A549 treated with AZD2906 at 1 μM for 4 hours (cell line): ENCODE data around the gene DNAJB4. TPM values are rescaled to one million over a fixed set of nuclear protein-coding genes. Genes with fewer than 3 reads are reported as not detected.

ENCODE experiments used
- total RNA-seq: library from RNA; stranded (reverse); fragments of 200-300 nt; extraction: Qiagen RNA extraction; gene quantifications from 5 replicates; pipeline ENCODE4 v1.2.3, GENCODE V29; 2022

Gene DNAJB4
- 28.0 to 49.6 TPM (median 32.5 TPM) in 5 replicates for total RNA-seq

DNA sequence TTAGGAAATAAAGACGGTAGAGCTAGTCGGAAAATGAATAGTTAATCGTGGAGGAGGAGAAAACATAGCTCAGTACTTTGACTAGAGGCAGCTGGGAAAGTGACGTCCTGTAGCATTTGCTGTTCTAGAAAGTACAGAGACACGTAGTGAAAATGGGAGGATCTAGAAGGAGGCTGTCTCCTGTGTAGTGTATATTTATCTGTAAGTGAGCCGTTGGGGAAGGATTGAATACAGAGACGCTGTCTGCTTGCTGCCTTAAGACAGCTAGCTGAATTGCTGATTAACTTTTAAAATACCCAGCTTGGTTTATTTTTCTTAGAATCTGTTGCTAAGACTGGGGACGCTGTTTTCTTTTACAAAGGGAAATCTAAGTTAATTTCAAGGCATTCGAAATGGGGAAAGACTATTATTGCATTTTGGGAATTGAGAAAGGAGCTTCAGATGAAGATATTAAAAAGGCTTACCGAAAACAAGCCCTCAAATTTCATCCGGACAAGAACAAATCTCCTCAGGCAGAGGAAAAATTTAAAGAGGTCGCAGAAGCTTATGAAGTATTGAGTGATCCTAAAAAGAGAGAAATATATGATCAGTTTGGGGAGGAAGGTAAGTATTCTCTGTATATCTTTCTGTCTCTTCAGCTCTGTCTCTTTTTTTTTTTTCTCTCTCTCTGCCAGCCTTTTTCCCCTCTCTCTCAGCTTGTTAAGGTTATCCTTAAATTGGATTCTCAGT is at the start of gene DNAJB4:
TSS of gene DNAJB4 (plus strand) at position 221 of the 729 bp plus-strand sequence. CDS start at position 393, 172 bp downstream.

DNA sequence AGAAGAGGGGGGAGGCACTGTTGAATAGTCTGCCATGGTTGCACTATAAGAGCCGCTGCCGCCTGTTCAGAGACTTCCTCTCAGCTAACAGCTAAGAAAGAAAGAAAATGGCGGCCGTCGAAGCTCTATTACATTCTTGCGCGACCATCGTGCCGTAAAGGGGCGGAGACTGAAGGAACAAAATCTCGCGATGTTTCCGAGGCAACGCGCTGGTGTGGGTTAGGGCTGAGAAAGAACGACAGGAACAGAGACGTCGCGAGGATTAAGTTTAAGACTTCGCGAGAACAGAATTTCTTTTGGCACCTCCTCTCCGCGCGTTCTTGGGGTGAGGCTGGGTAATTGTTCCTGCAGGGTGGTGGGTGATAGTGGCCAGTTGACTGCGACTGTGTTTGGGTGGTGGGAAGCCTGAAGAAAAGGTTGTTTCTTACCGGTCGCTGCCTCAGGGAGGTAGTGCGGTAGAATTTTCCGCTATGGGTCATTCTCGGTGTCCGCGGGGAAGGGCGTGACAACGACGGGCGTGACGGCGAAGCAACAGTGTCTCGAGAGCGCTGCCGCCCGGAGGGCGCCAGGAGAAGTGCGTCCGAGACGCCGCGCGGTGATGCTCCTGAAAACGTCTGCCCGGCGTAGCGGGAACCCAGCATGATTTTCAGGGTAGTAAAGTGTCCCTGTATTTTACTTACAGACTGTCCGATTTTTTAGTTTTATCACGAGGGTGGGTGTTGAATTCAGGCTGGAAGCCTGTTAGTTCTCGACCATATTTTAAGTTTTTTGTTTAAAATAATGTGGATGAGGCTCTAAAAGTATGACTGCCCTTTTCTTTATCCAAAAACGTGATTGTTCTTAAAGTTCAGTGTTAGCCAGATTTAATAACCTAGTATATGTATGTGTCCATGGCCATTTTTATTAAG is 25.5 kb upstream of the DNAJB4 start, which contains the start of gene FUBP1:
TSS of gene FUBP1 (minus strand) at position 104 of the 908 bp plus-strand sequence. CDS start at position 36, 68 bp downstream.

DNA sequence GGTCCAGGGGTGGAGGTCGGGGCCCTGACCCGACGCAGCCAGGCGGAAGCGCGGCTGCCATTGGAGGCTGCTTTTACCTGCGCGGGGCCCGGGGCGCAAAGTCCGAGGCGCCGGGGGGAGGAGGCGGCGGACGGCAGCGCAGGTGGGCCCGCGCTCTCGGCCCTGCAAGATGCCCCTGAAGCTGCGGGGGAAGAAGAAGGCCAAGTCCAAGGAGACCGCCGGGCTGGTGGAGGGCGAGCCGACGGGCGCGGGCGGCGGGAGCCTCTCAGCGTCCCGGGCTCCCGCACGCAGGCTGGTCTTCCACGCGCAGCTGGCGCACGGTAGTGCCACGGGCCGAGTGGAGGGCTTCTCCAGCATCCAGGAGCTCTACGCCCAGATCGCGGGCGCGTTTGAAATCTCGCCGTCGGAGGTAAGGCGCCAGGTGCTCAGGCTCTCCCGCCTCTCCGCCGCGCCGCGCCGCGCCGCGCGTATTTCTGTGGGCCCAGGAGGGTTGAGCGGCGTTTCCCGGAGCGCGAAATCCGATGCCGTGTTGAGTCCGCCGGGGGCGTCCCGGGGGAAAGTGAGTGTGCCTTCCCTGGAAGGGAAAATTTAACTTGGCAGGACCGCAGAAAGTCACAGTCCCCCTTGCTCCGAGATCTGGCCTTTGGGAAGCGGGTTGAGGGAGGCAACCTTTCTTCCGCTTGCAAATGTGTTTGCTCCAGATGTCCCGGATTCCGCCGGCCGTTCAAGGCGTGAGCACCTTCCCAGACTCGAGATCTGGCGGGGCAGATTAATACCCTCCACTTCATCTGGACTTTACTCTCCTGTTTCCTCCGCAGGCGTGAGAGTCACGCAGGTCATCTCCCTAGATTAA is 41.4 kb downstream of the DNAJB4 start, which contains the start of gene GIPC2:
TSS of gene GIPC2 (plus strand) at position 41 of the 853 bp plus-strand sequence. CDS start at position 170, 129 bp downstream.

Other genes starting within 250 kb of the DNAJB4 start
- 14.8 to 19.6 TPM (median 17.1 TPM) in 5 replicates for gene USP33, start 245.1 kb upstream of the DNAJB4 start, total RNA-seq
- 5.0 to 7.1 TPM (median 6.4 TPM) in 5 replicates for gene MIGA1, start 225.3 kb upstream of the DNAJB4 start, total RNA-seq
- gene NEXN, start 116.3 kb upstream of the DNAJB4 start, total RNA-seq: 5.6 to 11.2 TPM (median 6.7 TPM) in 5 replicates
- gene FUBP1, start 25.9 kb upstream of the DNAJB4 start, total RNA-seq: 90.4 to 124 TPM (median 99.0 TPM) in 5 replicates
- 0.01 to 0.06 TPM (median 0.02 TPM) in 5 replicates for gene GIPC2, start 41.0 kb downstream of the DNAJB4 start, total RNA-seq